ENCODE measurements around the gene PSEN1.
A peak's percentile ranks its signal among the peaks of the same experiment; 100 is the strongest.

DNA sequence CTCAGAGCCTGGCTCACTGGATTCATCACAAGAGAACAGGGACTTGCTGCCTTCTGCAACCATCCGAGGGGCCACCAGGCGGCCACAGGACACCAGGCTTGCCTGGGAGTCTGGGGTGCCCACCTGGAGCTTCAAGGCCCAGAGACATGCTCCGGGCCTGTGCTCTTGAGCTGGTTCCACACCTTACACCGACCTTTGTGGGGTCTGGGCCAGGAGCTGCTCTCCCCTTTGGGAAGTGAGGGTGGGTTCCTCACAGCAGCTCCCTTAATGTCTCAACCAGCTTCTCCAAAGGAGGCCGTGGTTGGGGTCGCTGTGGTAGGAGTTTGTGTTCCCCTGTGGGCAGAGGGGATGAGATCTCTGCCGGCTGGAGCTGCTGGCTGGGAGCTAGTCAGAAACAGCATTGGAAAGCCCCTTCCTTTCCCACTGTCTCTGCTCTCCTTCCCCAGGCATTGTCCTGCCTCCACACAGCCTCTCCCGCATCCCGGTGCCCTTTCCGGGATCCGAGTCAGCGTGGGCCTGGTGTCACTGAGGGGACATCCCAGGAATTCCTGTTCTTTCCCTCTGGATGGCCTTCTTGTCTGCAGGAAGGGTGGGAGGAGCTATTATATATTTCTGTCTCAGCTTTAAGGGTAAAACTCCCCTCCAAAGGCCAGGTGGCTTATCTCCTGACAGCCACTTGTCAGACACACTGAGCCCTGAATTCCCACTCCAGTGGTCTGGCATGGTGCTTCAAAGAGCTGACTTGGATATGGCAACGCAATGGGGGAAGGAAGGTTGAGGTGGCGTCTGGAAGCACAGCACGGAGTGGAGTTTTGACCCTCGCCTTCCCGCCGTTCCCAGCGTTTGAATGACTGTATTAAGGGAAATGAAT, 95.9 kb downstream of the PSEN1 start:
- TF ChIP-seq CTCF (conservative IDR thresholded peaks at IDR 0.05; ENCODE audit: low read depth in 2 of 2) (peak; percentile 63 to 81), EZH2 (IDR thresholded peaks at IDR 0.05; ENCODE audit: low read depth, unreplicated experiment) (no peak), POLR2AphosphoS5 (IDR thresholded peaks at IDR 0.05; ENCODE audit: low read depth) (no peak), NANOG (IDR thresholded peaks at IDR 0.05; ENCODE audit: borderline replicate concordance) (no peak)
- TF ChIP-seq, protein P1, sequence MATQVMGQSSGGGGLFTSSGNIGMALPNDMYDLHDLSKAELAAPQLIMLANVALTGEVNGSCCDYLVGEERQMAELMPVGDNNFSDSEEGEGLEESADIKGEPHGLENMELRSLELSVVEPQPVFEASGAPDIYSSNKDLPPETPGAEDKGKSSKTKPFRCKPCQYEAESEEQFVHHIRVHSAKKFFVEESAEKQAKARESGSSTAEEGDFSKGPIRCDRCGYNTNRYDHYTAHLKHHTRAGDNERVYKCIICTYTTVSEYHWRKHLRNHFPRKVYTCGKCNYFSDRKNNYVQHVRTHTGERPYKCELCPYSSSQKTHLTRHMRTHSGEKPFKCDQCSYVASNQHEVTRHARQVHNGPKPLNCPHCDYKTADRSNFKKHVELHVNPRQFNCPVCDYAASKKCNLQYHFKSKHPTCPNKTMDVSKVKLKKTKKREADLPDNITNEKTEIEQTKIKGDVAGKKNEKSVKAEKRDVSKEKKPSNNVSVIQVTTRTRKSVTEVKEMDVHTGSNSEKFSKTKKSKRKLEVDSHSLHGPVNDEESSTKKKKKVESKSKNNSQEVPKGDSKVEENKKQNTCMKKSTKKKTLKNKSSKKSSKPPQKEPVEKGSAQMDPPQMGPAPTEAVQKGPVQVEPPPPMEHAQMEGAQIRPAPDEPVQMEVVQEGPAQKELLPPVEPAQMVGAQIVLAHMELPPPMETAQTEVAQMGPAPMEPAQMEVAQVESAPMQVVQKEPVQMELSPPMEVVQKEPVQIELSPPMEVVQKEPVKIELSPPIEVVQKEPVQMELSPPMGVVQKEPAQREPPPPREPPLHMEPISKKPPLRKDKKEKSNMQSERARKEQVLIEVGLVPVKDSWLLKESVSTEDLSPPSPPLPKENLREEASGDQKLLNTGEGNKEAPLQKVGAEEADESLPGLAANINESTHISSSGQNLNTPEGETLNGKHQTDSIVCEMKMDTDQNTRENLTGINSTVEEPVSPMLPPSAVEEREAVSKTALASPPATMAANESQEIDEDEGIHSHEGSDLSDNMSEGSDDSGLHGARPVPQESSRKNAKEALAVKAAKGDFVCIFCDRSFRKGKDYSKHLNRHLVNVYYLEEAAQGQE (IDR thresholded peaks at IDR 0.05; ENCODE audit: unreplicated experiment): no peak
